NCI-H69 (cell line): ENCODE data around the gene GIPC3.

Experiments
- DNase-seq: peaks from one replicate; lab custom pipeline; 2025; lab: John Stamatoyannopoulos, UW

Gene GIPC3

DNA sequence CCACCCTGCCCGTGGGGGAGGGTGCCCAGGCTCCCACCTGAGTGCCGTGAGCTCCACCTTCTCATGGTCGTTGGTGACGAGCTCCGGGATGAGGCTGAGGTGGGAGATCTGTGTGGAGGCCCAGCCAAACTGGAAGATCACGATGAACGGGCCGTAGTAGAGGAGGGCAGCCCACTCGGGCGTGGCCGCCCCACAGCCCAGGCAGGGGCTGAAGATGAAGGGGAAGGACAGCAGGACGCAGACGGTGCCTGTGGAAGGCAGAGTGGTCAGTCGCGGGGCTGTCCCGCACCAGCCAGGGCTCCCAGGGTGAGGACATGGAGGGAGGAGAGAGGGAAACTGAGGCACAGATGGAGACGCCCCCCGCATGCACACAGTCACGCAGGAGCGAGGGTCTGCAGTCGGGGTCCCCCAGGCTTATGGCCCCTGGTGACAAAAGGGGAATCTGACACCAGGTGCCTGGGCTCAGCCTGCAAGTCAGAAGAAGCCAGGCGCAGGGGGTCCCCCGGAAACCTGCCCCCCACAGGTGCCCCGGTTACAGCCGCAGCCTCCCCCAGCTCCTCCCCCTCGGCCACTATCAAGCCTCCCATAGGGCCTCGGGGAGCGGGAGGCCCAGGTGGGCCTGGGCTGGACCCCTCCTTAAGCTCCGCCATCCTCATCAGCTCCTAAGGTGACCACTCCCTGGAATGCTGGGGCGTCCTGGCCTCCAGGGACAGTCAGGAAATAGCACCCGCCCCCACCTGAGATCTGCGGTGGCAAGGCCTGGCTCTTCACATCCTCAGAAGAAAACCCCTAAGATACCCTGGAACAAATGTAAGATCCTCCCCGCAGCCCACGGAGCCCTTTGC lies 34.1 kb upstream of the GIPC3 start:
- no peak for DNase-seq

DNA sequence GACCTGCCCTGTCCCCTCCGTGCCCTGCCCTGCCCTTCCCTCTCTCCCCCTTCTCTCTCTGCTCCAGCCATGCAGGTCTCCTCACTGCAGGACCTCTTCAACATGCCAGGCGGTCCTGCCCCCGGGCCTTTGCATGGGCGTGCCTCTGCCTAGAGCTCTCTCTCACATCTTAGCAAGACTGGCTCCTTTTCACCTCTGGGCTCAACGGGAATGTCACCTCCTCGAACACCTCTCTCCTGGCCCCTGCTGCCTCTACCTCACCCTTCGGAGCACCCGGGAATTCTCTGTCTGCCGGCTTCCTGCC lies 33.5 kb upstream of the GIPC3 start:
- DNase-seq: no peak

DNA sequence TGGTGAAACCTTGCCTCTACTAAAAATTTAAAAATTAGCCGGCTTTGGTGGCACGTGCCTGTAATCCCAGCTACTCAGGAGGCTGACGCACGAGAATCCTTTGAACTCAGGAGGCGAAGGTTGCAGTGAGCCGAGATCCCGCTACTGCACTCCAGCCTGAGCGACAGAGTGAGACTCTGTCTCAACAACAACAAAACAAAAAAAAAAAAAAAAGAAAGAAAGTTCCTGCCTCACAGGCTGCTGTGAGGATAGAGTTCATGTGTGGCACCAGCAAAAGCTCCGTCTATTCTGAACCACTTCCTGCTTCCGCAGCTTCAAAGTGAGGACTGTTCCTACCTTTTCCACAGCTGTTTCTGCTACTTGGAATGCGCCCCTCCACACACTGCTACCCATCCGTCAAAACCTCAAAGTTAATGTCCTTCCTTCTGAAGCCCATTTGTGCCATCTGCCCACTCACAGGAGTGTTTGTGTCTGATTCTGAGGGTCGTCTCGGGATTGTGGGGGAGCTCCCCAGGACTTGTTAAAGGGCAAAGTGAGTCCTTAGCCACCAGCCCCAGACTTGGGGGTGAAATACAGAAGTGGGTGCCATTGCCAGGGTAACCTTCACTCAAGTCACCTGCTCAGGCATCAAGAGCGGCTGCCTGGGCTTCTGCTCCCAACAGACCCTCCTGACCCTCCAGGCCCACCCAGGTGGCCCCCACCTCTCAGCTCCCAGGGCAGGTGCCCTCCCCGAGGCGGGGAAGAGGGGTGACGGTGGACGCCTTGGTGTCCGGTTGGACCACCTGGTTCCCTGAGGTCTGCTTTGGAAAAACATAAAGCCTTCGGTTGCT lies 30.8 kb upstream of the GIPC3 start:
- DNase-seq: no peak

DNA sequence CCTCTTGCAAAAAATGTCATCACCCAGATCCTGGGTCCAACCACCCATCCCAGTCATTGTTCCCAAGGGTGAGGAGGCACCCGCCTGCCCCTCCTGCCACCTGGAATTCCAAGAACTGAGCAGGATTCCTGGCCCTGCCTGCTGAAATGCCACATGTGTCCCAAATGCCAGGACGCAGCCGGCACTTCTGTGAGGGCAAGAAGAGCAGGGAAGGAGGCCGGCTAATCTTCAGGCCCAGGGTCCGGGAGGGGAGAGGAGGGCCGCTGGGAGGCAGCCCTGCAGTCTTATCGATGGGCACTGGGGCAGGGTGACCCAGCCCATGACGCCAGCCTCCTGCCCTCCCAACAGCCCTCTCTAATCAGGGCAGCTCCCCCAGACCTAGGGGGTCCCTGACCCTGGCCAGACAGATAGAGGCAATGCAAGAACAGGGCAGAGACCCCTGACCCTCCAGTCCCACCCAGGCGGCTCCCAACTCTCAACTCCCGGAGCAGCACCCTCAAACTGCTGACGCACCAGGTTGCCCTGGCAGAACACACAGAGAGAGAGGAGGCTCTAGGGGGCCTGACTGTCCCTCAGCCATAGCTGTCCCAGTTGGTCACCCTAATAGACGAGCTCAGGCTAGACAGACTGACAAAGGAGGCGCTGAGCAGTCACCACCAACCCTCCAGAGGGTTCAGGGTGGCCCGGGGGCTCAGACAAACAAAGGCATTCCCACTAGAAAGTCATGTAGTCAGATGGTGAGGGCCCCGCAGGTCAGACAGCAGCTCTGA lies 29.4 kb upstream of the GIPC3 start:
- no peak for DNase-seq

DNA sequence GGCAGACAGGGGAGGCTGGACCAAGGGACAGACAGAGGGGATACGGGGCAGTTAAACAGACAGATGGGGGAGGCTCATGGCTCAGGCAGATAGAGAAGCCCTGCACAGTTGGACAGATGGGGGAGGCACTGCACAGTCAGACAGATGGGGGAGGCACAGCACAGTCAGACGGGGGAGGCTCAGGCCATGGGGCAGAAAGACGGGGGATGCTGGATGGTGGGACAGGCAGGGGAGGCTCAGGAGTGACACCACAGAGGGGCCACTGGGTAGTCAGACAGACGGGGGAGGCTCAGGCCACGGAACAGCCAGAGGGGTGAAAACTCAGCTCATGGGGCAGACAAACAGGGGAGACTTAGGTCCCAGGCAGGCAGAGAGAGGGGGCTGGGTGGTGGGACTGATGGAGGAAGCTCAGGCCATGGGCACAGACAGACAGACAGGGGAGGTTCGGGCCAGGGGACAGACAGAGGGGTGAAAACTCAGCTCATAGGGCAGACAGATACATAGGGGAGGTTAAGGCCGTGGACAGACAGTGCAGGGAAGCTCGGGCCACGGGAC lies 28.8 kb upstream of the GIPC3 start:
- DNase-seq: no peak

DNA sequence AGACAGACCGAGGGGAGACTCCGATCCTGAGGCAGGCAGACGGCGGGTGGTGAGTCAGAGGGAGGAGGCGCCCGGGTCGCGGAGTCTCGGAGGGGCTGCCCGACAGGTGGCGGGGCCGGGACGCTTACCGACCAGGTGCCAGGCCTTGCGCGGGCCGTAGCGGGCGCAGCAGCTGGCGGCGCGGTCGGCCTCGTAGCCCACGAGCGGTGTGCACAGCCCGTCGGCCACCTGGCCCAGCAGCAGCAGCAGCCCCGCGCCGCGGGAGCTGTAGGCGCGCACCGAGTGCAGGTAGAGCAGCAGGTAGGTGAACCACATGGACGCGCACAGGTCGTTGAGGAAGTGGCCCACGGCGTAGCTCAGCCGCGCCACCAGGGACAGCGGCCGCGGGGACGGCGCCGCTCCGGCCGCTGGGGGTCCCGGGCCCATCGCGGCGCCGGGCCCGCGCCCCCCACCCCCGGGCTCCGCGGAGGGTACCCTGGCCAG lies 28.3 kb upstream of the GIPC3 start:
- DNase-seq: peak; percentile 69

DNA sequence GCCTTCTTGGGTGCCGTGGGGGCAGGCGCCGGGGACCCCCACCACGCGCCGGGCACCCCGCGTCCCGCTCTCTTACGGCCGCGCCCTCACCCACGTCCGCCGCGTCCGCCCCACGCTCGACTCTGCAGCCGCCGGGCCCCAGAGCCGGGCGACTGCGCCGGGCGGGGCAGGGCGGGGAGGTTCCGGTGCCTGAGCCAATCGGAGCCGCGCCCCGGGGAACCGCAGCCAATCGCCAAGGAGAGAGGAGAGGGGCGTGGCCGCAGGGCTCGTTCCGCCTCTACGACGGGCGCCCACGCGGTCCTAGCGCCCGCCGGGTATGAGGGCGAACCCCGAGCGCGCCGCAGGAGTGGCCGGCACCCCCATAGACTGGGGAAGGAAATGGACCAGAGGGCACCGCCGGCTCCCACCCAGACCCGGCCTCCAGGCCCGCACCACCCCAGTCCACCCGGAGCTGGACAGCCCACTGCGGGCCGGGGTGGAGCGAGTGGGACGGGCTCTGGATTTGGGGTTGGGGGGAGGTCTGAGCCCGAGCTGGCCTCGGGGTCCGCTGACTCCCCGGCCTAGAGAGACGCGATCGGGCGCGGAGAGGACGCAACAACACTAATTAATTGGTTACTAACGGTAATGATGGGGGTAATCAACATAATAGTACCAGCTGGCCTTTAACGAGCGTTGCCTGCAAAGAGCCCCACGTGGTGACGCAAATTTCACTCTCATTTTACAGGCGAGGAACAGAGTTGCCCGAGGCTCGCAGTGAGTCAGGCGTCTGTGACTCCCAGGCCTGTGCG lies 27.6 kb upstream of the GIPC3 start, which contains the start of gene MFSD12:
MFSD12 (minus strand) TSS at position 126 of the 788 bp plus-strand sequence. CDS start 183 bp downstream, outside the sequence.
- peak; percentile 98 for DNase-seq

DNA sequence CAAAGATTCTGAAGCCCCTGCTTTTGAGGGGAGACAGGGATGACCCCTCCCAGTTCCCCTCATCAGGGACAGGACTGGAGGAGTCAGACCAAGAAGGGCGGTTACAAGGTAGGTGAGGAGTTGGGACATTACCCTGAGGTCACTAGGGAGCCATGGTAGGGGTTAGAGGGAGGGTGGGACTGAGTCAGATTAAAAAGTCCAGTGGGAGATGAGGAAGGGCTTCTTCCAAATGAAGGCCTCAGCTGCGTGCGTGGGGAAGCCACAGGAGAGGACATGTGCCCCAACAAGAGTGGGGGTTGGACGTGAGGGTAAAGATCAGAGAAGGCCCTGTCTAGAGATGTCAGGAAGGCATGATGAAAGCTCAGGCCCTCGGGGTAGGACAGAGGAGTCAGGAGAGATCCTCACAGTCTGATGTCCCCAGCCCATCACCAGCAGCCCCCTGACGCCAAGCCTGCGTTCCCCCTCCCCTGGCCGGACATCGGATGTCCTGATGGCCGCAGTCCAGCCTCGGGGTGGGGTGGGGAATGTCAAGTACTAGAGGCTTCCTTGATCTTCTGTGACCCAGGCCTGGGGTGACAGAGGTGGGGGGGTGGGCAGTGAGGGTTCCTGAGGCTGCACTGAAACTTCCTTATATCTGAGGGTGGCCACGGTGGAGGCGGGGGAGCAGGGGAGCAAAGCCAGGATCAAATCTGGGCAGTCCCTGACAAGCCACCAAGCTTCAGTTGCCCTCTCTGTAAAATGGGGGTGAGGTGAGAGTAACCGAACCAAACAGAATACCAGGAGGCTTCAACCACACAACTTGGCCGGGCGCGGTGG lies 21.4 kb upstream of the GIPC3 start:
- DNase-seq: no peak

DNA sequence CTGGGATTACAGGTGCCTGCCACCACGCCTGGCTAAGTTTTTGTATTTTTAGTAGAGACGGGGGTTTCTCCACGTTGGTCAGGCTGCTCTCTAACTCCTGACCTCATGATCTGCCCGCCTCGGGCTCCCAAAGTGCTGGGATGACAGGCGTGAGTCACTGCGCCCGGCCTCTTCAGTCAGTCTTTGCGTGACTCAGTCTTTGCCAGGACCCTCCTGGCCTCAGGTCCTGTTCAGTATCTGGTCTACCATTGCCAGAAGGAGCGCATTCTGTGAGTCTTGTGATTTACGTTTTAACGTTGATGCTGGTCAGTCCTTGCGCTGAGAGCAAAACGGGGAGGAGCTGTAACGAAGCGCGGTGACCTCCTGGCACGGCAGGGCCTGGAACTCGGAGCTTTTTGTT lies 20.1 kb upstream of the GIPC3 start:
- DNase-seq: no peak

DNA sequence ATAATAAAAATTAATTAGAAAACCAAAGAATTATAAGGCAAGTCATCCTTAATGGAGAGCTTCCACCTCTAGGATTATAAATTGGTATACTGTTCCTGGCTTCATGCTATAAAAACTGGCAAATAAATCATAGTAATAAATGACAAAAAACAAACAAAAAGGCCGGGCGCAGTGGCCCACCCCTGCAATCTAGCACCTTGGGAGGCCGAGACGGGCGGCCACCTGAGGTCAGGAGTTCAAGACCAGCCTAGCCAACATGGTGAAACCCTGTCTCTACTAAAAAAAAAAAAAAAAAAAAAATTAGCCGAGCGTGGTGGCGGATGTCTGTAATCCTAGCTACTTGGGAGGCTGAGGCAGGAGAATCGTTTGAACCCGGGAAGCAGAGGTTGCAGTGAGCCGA lies 15.2 kb upstream of the GIPC3 start:
- peak; percentile 94 for DNase-seq

DNA sequence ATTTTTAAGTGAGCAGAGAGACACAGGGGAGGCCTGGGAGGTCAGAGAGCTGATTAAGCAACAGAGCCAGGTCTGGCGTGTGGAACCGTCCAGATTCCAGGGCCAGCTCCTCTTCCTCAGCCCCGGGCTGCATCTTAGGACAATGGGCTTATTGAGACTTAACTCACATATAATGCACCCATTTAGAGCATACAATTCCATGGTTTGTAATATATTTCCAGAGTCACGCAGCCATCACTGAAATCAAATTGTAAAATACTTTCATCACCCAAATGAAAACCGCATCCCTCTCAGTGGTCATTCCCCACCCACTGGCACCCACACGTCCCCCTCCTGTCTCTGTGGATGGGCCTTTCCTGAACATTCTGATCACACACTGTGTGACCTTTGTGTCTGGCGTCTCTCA lies 14.7 kb upstream of the GIPC3 start:
- peak; percentile 84 for DNase-seq

DNA sequence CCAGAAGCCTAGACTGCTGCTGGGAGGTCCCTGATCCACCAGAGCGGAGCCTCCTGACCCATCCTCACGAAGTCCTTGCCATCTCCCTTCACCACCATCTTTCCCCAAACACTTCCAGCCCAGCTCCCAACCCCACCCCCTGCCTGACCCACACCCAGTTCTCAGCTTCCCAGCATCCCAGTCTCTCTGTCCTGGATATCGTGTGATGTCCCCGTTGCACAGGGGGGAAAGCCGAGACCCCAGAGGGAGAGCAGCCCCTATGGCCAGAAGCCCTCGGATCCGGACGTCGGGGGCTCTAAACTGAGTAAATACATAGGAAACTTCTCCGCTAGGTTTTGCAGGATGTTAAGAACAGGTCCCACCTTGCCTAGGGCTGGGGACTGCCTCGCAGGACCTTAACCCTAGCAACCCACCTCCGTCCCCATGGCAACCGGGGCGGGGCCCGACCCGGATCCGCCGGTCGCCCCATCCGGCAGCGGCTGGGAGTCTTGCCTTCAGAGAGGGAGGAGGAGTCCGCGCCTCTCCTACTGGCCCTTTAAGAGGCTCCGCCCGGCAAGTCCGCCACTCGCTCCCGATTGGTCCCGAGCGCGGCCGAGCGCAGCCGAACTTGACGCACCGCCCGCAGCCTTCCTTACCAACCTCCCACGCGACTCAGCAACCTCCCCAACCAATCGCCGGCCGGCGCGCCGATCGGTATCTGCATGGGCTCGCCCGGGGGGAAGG lies 13.0 kb upstream of the GIPC3 start:
- peak; percentile 100 for DNase-seq

DNA sequence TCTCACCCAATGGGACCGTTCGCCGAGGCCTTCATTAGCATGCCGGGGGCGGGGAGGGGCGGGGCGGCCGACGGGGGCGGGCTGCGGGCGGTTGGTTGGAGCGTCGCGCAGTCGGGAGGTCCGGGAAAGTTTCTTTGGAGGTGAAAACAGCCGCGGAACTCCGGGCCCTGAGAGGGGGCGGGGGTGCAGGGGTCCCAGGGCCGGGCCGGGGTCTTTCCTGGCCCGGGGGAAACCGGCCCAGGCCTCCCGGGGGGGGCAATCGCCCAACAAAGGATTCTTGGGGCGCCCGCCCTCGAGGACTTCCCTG lies 12.5 kb upstream of the GIPC3 start, which contains the start of gene HMG20B:
HMG20B (plus strand) TSS at position 90 of the 307 bp plus-strand sequence. CDS start 366 bp downstream, outside the sequence.
- no peak for DNase-seq

DNA sequence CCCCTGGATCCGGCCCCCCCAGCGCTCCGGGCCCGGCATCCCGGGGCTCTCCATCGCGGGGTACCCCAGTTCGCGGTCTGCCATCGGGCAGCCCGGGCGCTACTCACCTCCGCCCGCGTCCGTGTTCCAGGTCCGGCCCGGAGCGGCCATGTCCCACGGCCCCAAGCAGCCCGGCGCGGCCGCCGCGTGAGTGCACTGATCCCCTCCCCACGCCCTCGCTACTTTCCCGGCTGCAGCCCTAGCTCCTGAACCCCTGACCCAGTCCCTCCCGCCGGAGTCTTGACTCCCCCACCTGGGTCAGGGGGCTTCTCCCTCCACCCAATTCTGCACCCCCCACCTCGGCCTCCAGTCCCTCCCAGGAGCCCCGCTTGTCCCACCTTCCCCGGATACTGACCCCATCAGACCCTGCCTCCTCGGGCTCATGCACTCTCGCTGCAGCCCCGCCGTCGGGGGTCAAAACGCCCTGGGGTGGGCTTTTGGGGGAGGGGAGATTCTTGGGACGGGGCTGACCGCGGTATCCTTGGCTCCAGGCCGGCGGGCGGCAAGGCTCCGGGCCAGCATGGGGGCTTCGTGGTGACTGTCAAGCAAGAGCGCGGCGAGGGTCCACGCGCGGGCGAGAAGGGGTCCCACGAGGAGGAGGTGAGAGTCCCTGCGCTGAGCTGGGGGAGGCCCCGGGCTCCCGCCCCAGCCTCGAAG lies 12.0 kb upstream of the GIPC3 start:
- DNase-seq: peak; percentile 65

DNA sequence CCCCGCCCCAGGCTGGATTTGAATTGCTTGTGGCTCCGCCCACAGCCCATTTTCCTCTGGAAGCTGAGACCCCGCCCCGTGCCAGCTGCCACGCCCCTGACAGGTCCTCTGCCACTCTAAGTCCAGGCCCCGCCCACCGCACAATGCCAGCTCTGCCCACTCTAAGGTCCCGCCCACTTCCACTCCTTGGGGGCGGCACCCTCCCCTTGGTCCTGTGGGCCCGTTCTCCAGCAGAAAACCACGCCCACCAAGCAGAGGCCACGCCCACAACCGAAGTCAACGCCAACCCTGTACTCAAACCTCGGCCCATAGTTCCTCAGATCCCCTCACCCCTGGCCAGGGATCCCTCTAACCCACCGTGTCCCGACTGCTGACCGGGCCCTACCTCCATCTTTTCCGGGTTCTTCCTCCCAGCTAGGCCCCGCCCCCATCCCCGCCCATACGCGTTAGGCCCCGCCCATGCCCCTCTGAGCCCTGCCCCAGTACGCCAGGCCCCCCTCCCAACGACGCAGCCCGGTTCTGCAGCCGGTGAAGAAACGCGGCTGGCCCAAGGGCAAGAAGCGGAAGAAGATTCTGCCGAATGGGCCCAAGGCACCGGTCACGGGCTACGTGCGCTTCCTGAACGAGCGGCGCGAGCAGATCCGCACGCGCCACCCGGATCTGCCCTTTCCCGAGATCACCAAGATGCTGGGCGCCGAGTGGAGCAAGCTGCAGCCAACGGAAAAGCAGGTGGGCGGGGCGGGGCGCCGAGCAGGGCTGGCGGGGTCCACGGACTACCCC lies 11.2 kb upstream of the GIPC3 start:
- peak; percentile 92 for DNase-seq

DNA sequence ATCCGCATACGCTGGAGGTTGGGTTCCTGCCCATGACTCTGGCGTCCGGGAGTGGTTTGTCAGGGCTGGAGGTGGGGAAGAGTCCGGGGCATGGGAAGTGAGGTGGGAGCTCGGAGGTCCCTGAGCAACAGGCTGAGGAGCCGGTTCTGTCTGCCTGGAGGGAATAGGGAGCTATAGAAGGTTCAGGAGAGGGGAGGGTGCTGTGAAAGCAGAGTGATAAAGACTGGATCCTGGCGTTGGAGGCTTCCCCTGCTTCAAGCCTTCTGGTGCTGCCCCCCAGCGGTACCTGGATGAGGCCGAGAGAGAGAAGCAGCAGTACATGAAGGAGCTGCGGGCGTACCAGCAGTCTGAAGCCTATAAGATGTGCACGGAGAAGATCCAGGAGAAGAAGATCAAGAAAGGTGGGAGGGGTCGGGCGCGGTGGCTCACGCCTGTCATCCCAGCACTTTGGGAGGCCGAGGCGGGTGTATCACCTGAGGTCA lies 10.0 kb upstream of the GIPC3 start:
- DNase-seq: peak; percentile 27

DNA sequence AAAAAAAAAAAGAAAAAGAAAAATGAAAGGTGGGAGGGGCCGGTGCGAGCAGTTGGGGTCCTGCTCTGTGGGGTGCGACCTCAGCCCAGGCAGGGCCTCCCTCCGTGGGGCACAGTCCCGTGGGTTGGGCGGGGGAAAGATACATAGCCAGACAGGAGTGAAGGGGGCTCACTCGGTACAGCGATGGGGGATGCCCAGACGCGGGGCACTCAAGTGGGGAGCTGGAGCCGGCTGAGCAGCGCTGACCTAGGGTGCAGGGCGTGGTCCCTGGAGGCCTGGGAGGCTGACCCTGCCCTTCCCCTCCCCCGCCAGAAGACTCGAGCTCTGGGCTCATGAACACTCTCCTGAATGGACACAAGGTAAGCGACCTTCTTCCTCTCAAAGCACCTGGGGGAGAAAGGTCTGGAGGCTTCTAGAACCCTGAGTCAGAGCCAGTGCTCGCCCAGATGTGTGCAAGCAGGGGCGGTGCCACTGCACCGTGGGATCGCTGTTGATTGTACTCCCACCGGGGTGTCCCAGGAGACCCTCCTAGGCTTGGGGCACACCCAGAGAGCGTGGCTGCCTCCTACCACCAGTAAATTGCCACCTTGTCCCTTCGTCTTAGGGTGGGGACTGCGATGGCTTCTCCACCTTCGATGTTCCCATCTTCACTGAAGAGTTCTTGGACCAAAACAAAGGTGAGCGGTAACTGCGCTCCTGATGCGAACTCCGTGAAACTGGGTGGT lies 9.2 kb upstream of the GIPC3 start:
- no peak for DNase-seq
